ENCODE data around the gene ST7.
"Not testable (repeated sequence)": the region's sequence is repeated elsewhere in the genome, so short reads cannot be mapped to it uniquely, and the experiment has no call there.

ST7 gene

GRCh38 chr7:117231047-117231359 lies 277.7 kb downstream of the ST7 start:
- no peak for TF ChIP-seq JUND (IDR thresholded peaks at IDR 0.05; ENCODE audit: low read depth)
- no peak for DNase-seq (ENCODE audit: low read depth in 1 of 2, low spot score in 1 of 2)
- in situ Hi-C loops (cut with HindIII; ENCODE audit: low pct_unique_long_range_greater_than_20kb, low sequenced_read_pairs), result no loop called here

GRCh38 chr7:117237646-117238045 lies 284.3 kb downstream of the ST7 start:
- in situ Hi-C loops (cut with HindIII; ENCODE audit: low pct_unique_long_range_greater_than_20kb, low sequenced_read_pairs), result no loop called here
- no peak for DNase-seq (ENCODE audit: low read depth in 1 of 2, low spot score in 1 of 2)
- TF ChIP-seq JUND (IDR thresholded peaks at IDR 0.05; ENCODE audit: low read depth), result no peak

GRCh38 chr7:117238472-117238871 lies 285.2 kb downstream of the ST7 start:
- in situ Hi-C loops (cut with HindIII; ENCODE audit: low pct_unique_long_range_greater_than_20kb, low sequenced_read_pairs), result no loop called here
- TF ChIP-seq JUND (IDR thresholded peaks at IDR 0.05; ENCODE audit: low read depth), result no peak

GRCh38 chr7:117238937-117239336 lies 285.6 kb downstream of the ST7 start:
- DNase-seq (ENCODE audit: low read depth in 1 of 2, low spot score in 1 of 2), result no peak
- no peak for TF ChIP-seq JUND (IDR thresholded peaks at IDR 0.05; ENCODE audit: low read depth)
- in situ Hi-C loops (cut with HindIII; ENCODE audit: low pct_unique_long_range_greater_than_20kb, low sequenced_read_pairs), result no loop called here

More at GRCh38 chr7:117238472-117238871, 285.2 kb downstream of the ST7 start:
- DNase-seq (ENCODE audit: low read depth in 1 of 2, low spot score in 1 of 2), result no peak

- in situ Hi-C loops (cut with HindIII; ENCODE audit: low pct_unique_long_range_greater_than_20kb, low sequenced_read_pairs), result no loop called here
- DNase-seq (ENCODE audit: low read depth in 1 of 2, low spot score in 1 of 2), result no peak
- no peak for TF ChIP-seq JUND (IDR thresholded peaks at IDR 0.05; ENCODE audit: low read depth)
Measured at GRCh38 chr7:117241088-117241487, 287.8 kb downstream of the ST7 start.

GRCh38 chr7:117243390-117243789 lies 290.1 kb downstream of the ST7 start:
- in situ Hi-C loops (cut with HindIII; ENCODE audit: low pct_unique_long_range_greater_than_20kb, low sequenced_read_pairs), result no loop called here
- DNase-seq (ENCODE audit: low read depth in 1 of 2, low spot score in 1 of 2), result no peak
- no peak for TF ChIP-seq JUND (IDR thresholded peaks at IDR 0.05; ENCODE audit: low read depth)

GRCh38 chr7:117245703-117246102 lies 292.4 kb downstream of the ST7 start:
- in situ Hi-C loops (cut with HindIII; ENCODE audit: low pct_unique_long_range_greater_than_20kb, low sequenced_read_pairs); DNase-seq (ENCODE audit: low read depth in 1 of 2, low spot score in 1 of 2): not testable (repeated sequence)

- no peak for DNase-seq (ENCODE audit: low read depth in 1 of 2, low spot score in 1 of 2)
- in situ Hi-C loops (cut with HindIII; ENCODE audit: low pct_unique_long_range_greater_than_20kb, low sequenced_read_pairs), result no loop called here
- TF ChIP-seq JUND (IDR thresholded peaks at IDR 0.05; ENCODE audit: low read depth), result no peak
Measured at GRCh38 chr7:117247809-117248208, 294.5 kb downstream of the ST7 start.

- no peak for DNase-seq (ENCODE audit: low read depth in 1 of 2, low spot score in 1 of 2)
- in situ Hi-C loops (cut with HindIII; ENCODE audit: low pct_unique_long_range_greater_than_20kb, low sequenced_read_pairs), result no loop called here
- TF ChIP-seq JUND (IDR thresholded peaks at IDR 0.05; ENCODE audit: low read depth), result no peak
Measured at GRCh38 chr7:117248829-117249228, 295.5 kb downstream of the ST7 start.

GRCh38 chr7:117249696-117250095 lies 296.4 kb downstream of the ST7 start:
- DNase-seq (ENCODE audit: low read depth in 1 of 2, low spot score in 1 of 2), result no peak
- TF ChIP-seq JUND (IDR thresholded peaks at IDR 0.05; ENCODE audit: low read depth), result no peak
- in situ Hi-C loops (cut with HindIII; ENCODE audit: low pct_unique_long_range_greater_than_20kb, low sequenced_read_pairs), result no loop called here

GRCh38 chr7:117250245-117250644 lies 296.9 kb downstream of the ST7 start:
- no peak for TF ChIP-seq JUND (IDR thresholded peaks at IDR 0.05; ENCODE audit: low read depth)
- DNase-seq (ENCODE audit: low read depth in 1 of 2, low spot score in 1 of 2), result no peak
- in situ Hi-C loops (cut with HindIII; ENCODE audit: low pct_unique_long_range_greater_than_20kb, low sequenced_read_pairs), result no loop called here

- in situ Hi-C loops (cut with HindIII; ENCODE audit: low pct_unique_long_range_greater_than_20kb, low sequenced_read_pairs), result no loop called here
- no peak for DNase-seq (ENCODE audit: low read depth in 1 of 2, low spot score in 1 of 2)
- no peak for TF ChIP-seq JUND (IDR thresholded peaks at IDR 0.05; ENCODE audit: low read depth)
Measured at GRCh38 chr7:117250801-117251200, 297.5 kb downstream of the ST7 start.

GRCh38 chr7:117251687-117252086 lies 298.4 kb downstream of the ST7 start:
- in situ Hi-C loops (cut with HindIII; ENCODE audit: low pct_unique_long_range_greater_than_20kb, low sequenced_read_pairs), result no loop called here
- TF ChIP-seq JUND (IDR thresholded peaks at IDR 0.05; ENCODE audit: low read depth), result no peak
- no peak for DNase-seq (ENCODE audit: low read depth in 1 of 2, low spot score in 1 of 2)

- DNase-seq (ENCODE audit: low read depth in 1 of 2, low spot score in 1 of 2), result no peak
- TF ChIP-seq JUND (IDR thresholded peaks at IDR 0.05; ENCODE audit: low read depth), result no peak
- in situ Hi-C loops (cut with HindIII; ENCODE audit: low pct_unique_long_range_greater_than_20kb, low sequenced_read_pairs), result no loop called here
Measured at GRCh38 chr7:117259615-117260014, 306.3 kb downstream of the ST7 start.

- in situ Hi-C loops (cut with HindIII; ENCODE audit: low pct_unique_long_range_greater_than_20kb, low sequenced_read_pairs), result no loop called here
- TF ChIP-seq JUND (IDR thresholded peaks at IDR 0.05; ENCODE audit: low read depth), result no peak
- DNase-seq (ENCODE audit: low read depth in 1 of 2, low spot score in 1 of 2), result no peak
Measured at GRCh38 chr7:117262546-117262945, 309.2 kb downstream of the ST7 start.

All from T47D (cell line).